Endothelial cell of umbilical vein (primary cell): Measurements from ENCODE around the gene MFSD6. TPM values are rescaled to one million over a fixed set of nuclear protein-coding genes. Genes with fewer than 3 reads are reported as not detected.
"Not testable (repeated sequence)": the region's sequence is repeated elsewhere in the genome, so short reads cannot be mapped to it uniquely, and the experiment has no call there.

ENCODE experiments used
- BruUV-seq: library from RNA; stranded (reverse); fragments of 400-500 nt; replicated peaks from 2 replicates; lab custom pipeline; 2021; lab: Mats Ljungman, UMichigan
- CTCF ChIA-PET: fragments of 300-600, 350-600 bp; sonication (Branson Sonifier 250); formaldehyde crosslinking; loops from one replicate; lab custom pipeline; 2021; ENCODE audit warnings: antibody characterized with exemption, inconsistent platforms; lab: Charles Lee
- POLR2A ChIA-PET: fragments of 300-600, 350-600 bp; sonication (Branson Sonifier 250); formaldehyde crosslinking; loops from one replicate; lab custom pipeline; 2021; ENCODE audit warnings: antibody characterized with exemption, inconsistent platforms; lab: Charles Lee
- DNase-seq: peaks from one replicate; pipeline ENCODE4 v3.0.0-alpha.2; 2011; ENCODE audit warnings: low read depth, low spot score
- FAIRE-seq: peaks from 2 replicates; lab custom pipeline; 2011; peaks lifted over from hg19 to GRCh38; lab: Jason Lieb, UNC
- H2AFZ ChIP-seq: 2 replicates; pipeline ENCODE4 v1.6.0; 2012; ENCODE audit warnings: low read depth, low read length, control low read depth, inconsistent platforms
- H3K27ac ChIP-seq: 2 replicates; pipeline ENCODE4 v1.5.1; 2011; ENCODE audit warnings: low read depth, mild to moderate bottlenecking, control low read depth, low read length, moderate library complexity; ENCODE audit not compliant: insufficient read depth
- H3K27me3 ChIP-seq, 2 experiments: 2 replicates each; pipeline versions ENCODE4 v1.6.0 to v1.6.1; 2011; ENCODE audit warnings: low read length in 2 of 2, mixed read lengths in 1 of 2; ENCODE audit not compliant: control insufficient read depth in 2 of 2, insufficient read depth in 2 of 2
- H3K36me3 ChIP-seq, 2 experiments: 2 replicates in 1 of 2; 3 replicates in 1 of 2; pipeline ENCODE4 v1.5.1; 2011; ENCODE audit warnings: low read length in 2 of 2, mild to moderate bottlenecking in 1 of 2, moderate library complexity in 1 of 2; ENCODE audit not compliant: control insufficient read depth in 2 of 2, insufficient read depth in 2 of 2; ENCODE audit errors: extremely low read depth in 1 of 2
- H3K4me1 ChIP-seq: 3 replicates; pipeline ENCODE4 v1.5.1; 2011; ENCODE audit warnings: mild to moderate bottlenecking, low read length; ENCODE audit not compliant: control insufficient read depth, insufficient read depth; ENCODE audit errors: extremely low read depth
- H3K4me2 ChIP-seq: 2 replicates; pipeline ENCODE4 v1.6.1; 2011; ENCODE audit warnings: low read length, control low read depth, mixed read lengths; ENCODE audit not compliant: insufficient read depth
- H3K4me3 ChIP-seq, 3 experiments: fragments of 200-600 bp in 1 of 3; sonication (generic), shearing (Covaris generic) in 1 of 3; replicated peaks in 1 of 3; 2 replicates each; pipeline ENCODE4 v1.5.1; 2011 to 2016; ENCODE audit warnings: control low read depth in 3 of 3, low read length in 3 of 3, mild to moderate bottlenecking in 2 of 3, inconsistent platforms in 1 of 3, low read depth in 1 of 3, moderate library complexity in 1 of 3; ENCODE audit not compliant: insufficient read depth in 1 of 3
- H3K79me2 ChIP-seq: 2 replicates; pipeline ENCODE4 v1.6.0; 2012; ENCODE audit warnings: low read length, inconsistent platforms; ENCODE audit not compliant: control insufficient read depth, insufficient read depth
- H3K9ac ChIP-seq: replicated peaks from 2 replicates; pipeline ENCODE3; 2011; ENCODE audit warnings: low read length, control low read depth; ENCODE audit not compliant: insufficient read depth; ENCODE audit errors: extremely low read depth
- H3K9me1 ChIP-seq: replicated peaks from 3 replicates; pipeline ENCODE4 v1.6.0; 2011; ENCODE audit warnings: mild to moderate bottlenecking, low read length; ENCODE audit not compliant: control insufficient read depth, insufficient read depth; ENCODE audit errors: extremely low read depth
- H3K9me3 ChIP-seq: replicated peaks from 2 replicates; pipeline ENCODE4 v1.5.1; 2012; ENCODE audit warnings: low read length, inconsistent platforms; ENCODE audit not compliant: control insufficient read depth, insufficient read depth
- H4K20me1 ChIP-seq: replicated peaks from 2 replicates; pipeline ENCODE3; 2011; ENCODE audit warnings: mild to moderate bottlenecking, low read length; ENCODE audit not compliant: control insufficient read depth, insufficient read depth; ENCODE audit errors: extremely low read depth
- EZH2 ChIP-seq: IDR thresholded peaks from 2 replicates; pipeline ENCODE4 v1.6.1; 2012; ENCODE audit warnings: borderline replicate concordance, low read depth, mild to moderate bottlenecking, moderate library complexity, low read length, inconsistent platforms; ENCODE audit not compliant: severe bottlenecking
- GATA2 ChIP-seq: IDR thresholded peaks from 2 replicates; pipeline ENCODE4 v1.7.0; 2011; ENCODE audit warnings: low read depth, mild to moderate bottlenecking, moderate library complexity, mixed read lengths, low read length; ENCODE audit not compliant: insufficient read length, insufficient read depth
- MYC ChIP-seq: IDR thresholded peaks from one replicate; pipeline ENCODE4 v1.6.1; 2011; ENCODE audit warnings: mild to moderate bottlenecking, low read depth, low read length
- dilution Hi-C: fragments of 300-500 bp; cut with MboI; formaldehyde crosslinking; loops from one replicate; pipeline ENCODE4 v1.15.0; 2019; ENCODE audit warnings: low sequenced_read_pairs; ENCODE audit not compliant: extremely low pct_ligation_motif_present
- intact Hi-C: fragments of 100-400 bp; cut with micrococcal nuclease; formaldehyde crosslinking; loops from one replicate; pipeline ENCODE4 v1.10.0; 2022
- polyA plus RNA-seq, 4 experiments: library from polyadenylated mRNA; depleted of rRNA in 3 of 4; stranded (reverse) in 3 of 4; unstranded in 1 of 4; fragments of >200 nt; gene quantifications; 2 replicates each; pipeline versions ENCODE4 v1.2.1 to v1.2.3, GENCODE V29; 2011 to 2012; ENCODE audit warnings: missing spikeins in 1 of 4
- total RNA-seq: library from RNA; stranded (reverse); gene quantifications from 2 replicates; pipeline ENCODE4 v1.2.3, GENCODE V29; 2021

The MFSD6 gene
- total and polyA plus RNA-seq, 2 donors (not counting 3 experiments of a cell fraction or from before 2014, with no cell fraction given) = 4.3 to 4.5 TPM

DNA sequence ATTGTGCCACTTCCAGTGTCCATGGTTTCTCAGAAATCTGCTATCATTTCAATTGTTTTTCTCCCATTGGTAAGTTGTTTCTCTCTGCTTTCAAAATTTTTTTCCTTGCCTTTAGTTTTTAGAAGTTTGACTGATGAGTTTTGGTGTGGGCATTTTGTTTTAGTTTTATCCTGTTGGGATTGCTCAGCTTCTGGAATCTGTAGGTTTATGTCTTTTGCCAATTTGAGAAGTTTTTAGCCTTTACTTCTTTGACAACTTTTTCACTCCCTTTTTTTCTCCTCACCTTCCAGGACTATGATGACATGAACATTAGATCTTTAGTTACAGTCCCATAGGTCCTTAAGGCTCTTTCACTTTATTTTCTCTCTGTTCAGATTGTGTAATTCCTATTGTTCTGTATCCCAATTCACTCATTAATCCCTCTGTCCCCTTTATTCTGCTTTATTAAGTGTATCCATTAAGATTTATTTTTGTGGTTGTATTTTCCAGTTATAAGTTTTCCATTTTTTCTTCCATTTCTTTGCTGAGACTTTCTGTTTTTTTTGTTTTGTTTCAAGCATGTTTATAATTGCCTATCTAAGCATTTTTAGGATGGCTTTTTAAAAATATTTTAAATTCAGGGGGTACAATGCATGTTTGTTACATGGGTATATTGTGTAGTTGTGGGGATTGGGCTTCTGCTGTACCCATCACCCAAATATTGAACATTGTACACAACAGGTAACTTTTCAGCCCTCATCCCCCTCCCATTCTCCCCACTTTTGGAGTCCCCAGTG is 17.9 kb downstream of the MFSD6 start:
- no peak overlapping the region for H3K4me2 ChIP-seq
- H3K79me2 ChIP-seq = no peaks in the 10 kb centered on the region
- no peak overlapping the region for H3K9ac ChIP-seq
- no peak overlapping the region for H2AFZ ChIP-seq
- FAIRE-seq = no peak
- H3K36me3 ChIP-seq = no peaks in the 10 kb centered on the region
- intact Hi-C loops (no loop called here), dilution Hi-C loops (no loop called here)
- no peaks in the 10 kb centered on the region for H3K9me3 ChIP-seq
- H3K4me1 ChIP-seq = no peaks in the 10 kb centered on the region
- H4K20me1 ChIP-seq = no peaks in the 10 kb centered on the region
- DNase-seq = no peak
- ChIA-PET CTCF (no interaction called here), POLR2A (no interaction called here)
- H3K27me3 ChIP-seq = no peaks in the 10 kb centered on the region
- H3K27ac ChIP-seq = no peak overlapping the region
- H3K9me1 ChIP-seq = no peaks in the 10 kb centered on the region
- no peak overlapping the region for H3K4me3 ChIP-seq
- TF ChIP-seq EZH2 (no peak), MYC (no peak), GATA2 (no peak)
- BruUV-seq = no TSS peak

- H3K36me3 ChIP-seq, H3K9ac ChIP-seq, DNase-seq, BruUV-seq, H3K4me2 ChIP-seq, H3K27ac ChIP-seq, H3K9me1 ChIP-seq, CTCF ChIA-PET, H2AFZ ChIP-seq, intact Hi-C loops, H3K79me2 ChIP-seq, H3K9me3 ChIP-seq, POLR2A ChIA-PET, H4K20me1 ChIP-seq, FAIRE-seq, H3K27me3 ChIP-seq, H3K4me3 ChIP-seq, H3K4me1 ChIP-seq, dilution Hi-C loops: not testable (repeated sequence)
Measured at GRCh38 chr2:190430866-190431265, 22.7 kb downstream of the MFSD6 start.
